ENCODE data around the gene CCT8. TPM values are rescaled to one million over a fixed set of nuclear protein-coding genes. Genes with fewer than 3 reads are reported as not detected.

The CCT8 gene
- total and polyA plus RNA-seq, 9 of the 15 experiments (the other 6 are each of a cell fraction or from before 2014, with no cell fraction given): 451 to 1,153 (median 677) TPM

DNA sequence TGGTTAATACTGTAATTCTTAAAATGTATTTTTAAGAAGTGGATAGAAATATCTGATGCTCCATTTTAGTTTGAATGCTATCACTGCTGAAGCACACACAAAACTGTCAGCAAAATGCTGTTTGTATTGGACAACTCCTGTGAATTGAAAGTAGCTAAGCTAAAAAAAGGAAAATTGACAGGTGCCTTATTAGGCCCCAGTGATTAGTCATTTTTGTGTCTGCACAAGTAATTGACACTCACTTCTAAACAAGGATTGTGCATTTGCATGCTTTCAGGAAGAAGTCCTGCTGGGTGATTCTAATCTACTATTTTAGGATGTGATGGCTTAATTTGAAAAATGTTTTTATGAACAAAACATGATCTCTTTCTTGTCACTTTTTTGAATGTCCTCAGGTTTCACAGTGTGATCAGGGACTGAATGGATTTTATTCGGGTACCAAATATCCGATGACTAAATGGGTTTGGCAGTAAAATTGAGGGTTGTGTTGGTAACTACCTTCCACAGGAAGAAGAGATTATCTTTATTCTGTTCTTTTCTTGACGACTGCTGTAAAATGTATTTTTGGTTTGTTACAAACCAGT is 44.0 kb upstream of the CCT8 start:
- WGBS (ENCODE audit: insufficient coverage, low coverage, missing lambda C conversion rate): 2% methylated on average over 3 of the region's 3 CpGs
- BruUV-seq (replicated peaks): no TSS peak
- H4K20me1 ChIP-seq (replicated peaks; ENCODE audit: control insufficient read depth, insufficient read depth, low read length): no peaks in the 10 kb centered on the region
- CTCF ChIA-PET (ENCODE audit: low intra/inter-chr PET ratio): no interaction called here
- H3K9me1 ChIP-seq (ENCODE audit: control insufficient read depth, insufficient read depth, low read length): no peaks in the 10 kb centered on the region
- ATAC-seq: no peak
- H3K4me1 ChIP-seq (replicated peaks in 1 of 2; ENCODE audit: control insufficient read depth in 2 of 2, insufficient read depth in 2 of 2, low read length in 2 of 2): no peaks in the 10 kb centered on the region
- no peak for DNase-seq (ENCODE audit: extremely low read depth in 1 of 4, low spot score in 3 of 4)
- H3K27ac ChIP-seq (ENCODE audit: extremely low read depth, low read depth, low read length): no peak overlapping the region
- in situ Hi-C loops (cut with MboI) (loop anchor here (25.0 kb wide), 1 partner anchor 1970 kb away; no protein-coding TSS in a partner anchor), intact Hi-C loops (cut with micrococcal nuclease) (no loop called here)
- H3K9ac ChIP-seq (ENCODE audit: insufficient read depth in 1 of 2, low read depth in 2 of 2, low read length in 2 of 2): no peak overlapping the region
- no peak overlapping the region for H2AFZ ChIP-seq (ENCODE audit: low read depth, low read length)
- TF ChIP-seq GATA2 (CRISPR knock-in tag; IDR thresholded peaks at IDR 0.05) (no peak), KAT7 (CRISPR knock-in tag; IDR thresholded peaks at IDR 0.05; ENCODE audit: borderline replicate concordance) (no peak), FOS (IDR thresholded peaks at IDR 0.05; ENCODE audit: extremely low read depth, insufficient read length) (no peak), L3MBTL2 (IDR thresholded peaks at IDR 0.05) (no peak), CREBBP (IDR thresholded peaks at IDR 0.05; ENCODE audit: low read depth, low read length) (no peak), FOXJ2 (tag; IDR thresholded peaks at IDR 0.05) (no peak), FOXK1 (CRISPR knock-in tag; IDR thresholded peaks at IDR 0.05; ENCODE audit: borderline replicate concordance) (no peak), ZNF354B (CRISPR knock-in tag; IDR thresholded peaks at IDR 0.05) (no peak), MYC (IDR thresholded peaks at IDR 0.05; ENCODE audit: low read depth, low read length) (no peak), MYC (CRISPR knock-in tag; IDR thresholded peaks at IDR 0.05; ENCODE audit: borderline replicate concordance, low read depth) (no peak), PHF8 (IDR thresholded peaks at IDR 0.05; ENCODE audit: borderline replicate concordance, low read length) (no peak), HNRNPUL1 (IDR thresholded peaks at IDR 0.05; ENCODE audit: low read length) (no peak), ZNF134 (CRISPR knock-in tag; conservative IDR thresholded peaks at IDR 0.05) (no peak), TAF1 (IDR thresholded peaks at IDR 0.05; ENCODE audit: control insufficient read depth, extremely low read depth, insufficient read depth, low read length, severe bottlenecking) (no peak), TEAD1 (CRISPR knock-in tag; IDR thresholded peaks at IDR 0.05) (no peak), HOXB6 (CRISPR knock-in tag; IDR thresholded peaks at IDR 0.05; ENCODE audit: borderline replicate concordance) (no peak), PML (IDR thresholded peaks at IDR 0.05; ENCODE audit: low read length) (no peak), PTBP1 (IDR thresholded peaks at IDR 0.05; ENCODE audit: low read depth, low read length) (no peak), KDM5B (IDR thresholded peaks at IDR 0.05; ENCODE audit: insufficient replicate concordance, low read depth, low read length) (no peak)
- TF ChIP-seq, protein P1, sequence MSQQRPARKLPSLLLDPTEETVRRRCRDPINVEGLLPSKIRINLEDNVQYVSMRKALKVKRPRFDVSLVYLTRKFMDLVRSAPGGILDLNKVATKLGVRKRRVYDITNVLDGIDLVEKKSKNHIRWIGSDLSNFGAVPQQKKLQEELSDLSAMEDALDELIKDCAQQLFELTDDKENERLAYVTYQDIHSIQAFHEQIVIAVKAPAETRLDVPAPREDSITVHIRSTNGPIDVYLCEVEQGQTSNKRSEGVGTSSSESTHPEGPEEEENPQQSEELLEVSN (IDR thresholded peaks at IDR 0.05; ENCODE audit: borderline replicate concordance in 1 of 2, extremely low read depth in 1 of 2, insufficient read depth in 1 of 2, insufficient read length in 1 of 2, low read depth in 1 of 2, low read length in 1 of 2, poor library complexity in 1 of 2, severe bottlenecking in 1 of 2): no peak
- no peak for FAIRE-seq
- H3K36me3 ChIP-seq (ENCODE audit: control insufficient read depth, insufficient read depth, low read length): no peaks in the 10 kb centered on the region
- no peaks in the 10 kb centered on the region for H3K9me3 ChIP-seq (replicated peaks; ENCODE audit: control insufficient read depth, insufficient read depth, low read depth, low read length)
- H3K4me3 ChIP-seq: no peak overlapping the region
- no peaks in the 10 kb centered on the region for H3K79me2 ChIP-seq (ENCODE audit: control insufficient read depth, insufficient read depth, low read length)
- POLR2A ChIA-PET: no interaction called here
- H3K4me2 ChIP-seq (ENCODE audit: insufficient read depth, low read length): no peak overlapping the region
- H3K27me3 ChIP-seq (ENCODE audit: control insufficient read depth in 2 of 2, insufficient read depth in 2 of 2, low read length in 2 of 2): peaks cover 10 to 20% of the 10 kb centered on the region in 2 experiments

All from K562 (cell line).